Fibroblast of the aortic adventitia (primary cell): ENCODE data around the gene PPP5C. TPM values are rescaled to one million over a fixed set of nuclear protein-coding genes. Genes with fewer than 3 reads are reported as not detected.
"Not testable (repeated sequence)": the region's sequence is repeated elsewhere in the genome, so short reads cannot be mapped to it uniquely, and the experiment has no call there.

Experiments
- DNase-seq: peaks from one replicate; pipeline ENCODE4 v3.0.0-alpha.2; 2010; ENCODE audit warnings: low read depth
- H3K4me3 ChIP-seq: 2 replicates; pipeline ENCODE4 v1.5.1; 2011; ENCODE audit warnings: low read depth, mild to moderate bottlenecking, control low read depth, low read length, moderate library complexity
- CTCF ChIP-seq: IDR thresholded peaks from 2 replicates; pipeline ENCODE4 v1.5.1; 2011; ENCODE audit warnings: mild to moderate bottlenecking, low read length, control low read depth, inconsistent platforms; ENCODE audit not compliant: insufficient read depth
- total RNA-seq: library from RNA; depleted of rRNA; stranded (reverse); fragments of >200 nt; gene quantifications from 2 replicates; pipeline ENCODE4 v1.2.3, GENCODE V29; 2012; ENCODE audit warnings: low replicate concordance

Gene PPP5C
- total RNA-seq, 1 donor: 52.4 TPM

- DNase-seq: no peak
- H3K4me3 ChIP-seq: no peak overlapping the region
- TF ChIP-seq CTCF: no peak
Observed at GRCh38 chr19:46303691-46304397, 43.0 kb upstream of the PPP5C start.

GRCh38 chr19:46306501-46306900 lies 40.4 kb upstream of the PPP5C start:
- TF ChIP-seq CTCF: no peak
- no peak overlapping the region for H3K4me3 ChIP-seq
- no peak for DNase-seq

GRCh38 chr19:46308510-46308909 lies 38.4 kb upstream of the PPP5C start:
- no peak overlapping the region for H3K4me3 ChIP-seq
- no peak for DNase-seq
- TF ChIP-seq CTCF: no peak

GRCh38 chr19:46309056-46309455 lies 37.8 kb upstream of the PPP5C start:
- no peak overlapping the region for H3K4me3 ChIP-seq
- no peak for DNase-seq
- no peak for TF ChIP-seq CTCF

- DNase-seq: no peak
- H3K4me3 ChIP-seq: no peak overlapping the region
- no peak for TF ChIP-seq CTCF
Observed at GRCh38 chr19:46311444-46311843, 35.4 kb upstream of the PPP5C start.

- not testable (repeated sequence) for H3K4me3 ChIP-seq, DNase-seq
Observed at GRCh38 chr19:46313540-46314469, 33.1 kb upstream of the PPP5C start.

- no peak for TF ChIP-seq CTCF
- H3K4me3 ChIP-seq: no peak overlapping the region
- DNase-seq: no peak
Observed at GRCh38 chr19:46317339-46317738, 29.5 kb upstream of the PPP5C start.
